AG04449 (cell line): Measurements from ENCODE around the gene RNF19B.

Experiments
- CTCF ChIA-PET: fragments of 350-600 bp; formaldehyde crosslinking; extraction: SDS; loops from one replicate; lab custom pipeline; 2021; ENCODE audit warnings: antibody characterized with exemption; lab: Yijun Ruan, JAX
- POLR2A ChIA-PET: fragments of 400-600, 350-600 bp; formaldehyde crosslinking; extraction: SDS; loops from one replicate; lab custom pipeline; 2020; ENCODE audit warnings: antibody characterized with exemption, inconsistent platforms; lab: Yijun Ruan, JAX
- DNase-seq: peaks from one replicate; pipeline ENCODE4 v3.0.0-alpha.2; 2010; ENCODE audit warnings: low read depth, low spot score
- H3K4me3 ChIP-seq: 2 replicates; pipeline ENCODE4 v1.5.1; 2011; ENCODE audit warnings: low read depth, mild to moderate bottlenecking, control low read depth, low read length
- TF ChIP-seq, protein P1 (sequence below): IDR thresholded peaks from one replicate; pipeline ENCODE4 v1.5.1; 2011; ENCODE audit warnings: mild to moderate bottlenecking, moderate library complexity, low read length, control low read depth, inconsistent platforms; ENCODE audit not compliant: insufficient read depth; ENCODE audit errors: missing control alignments

Gene RNF19B

DNA sequence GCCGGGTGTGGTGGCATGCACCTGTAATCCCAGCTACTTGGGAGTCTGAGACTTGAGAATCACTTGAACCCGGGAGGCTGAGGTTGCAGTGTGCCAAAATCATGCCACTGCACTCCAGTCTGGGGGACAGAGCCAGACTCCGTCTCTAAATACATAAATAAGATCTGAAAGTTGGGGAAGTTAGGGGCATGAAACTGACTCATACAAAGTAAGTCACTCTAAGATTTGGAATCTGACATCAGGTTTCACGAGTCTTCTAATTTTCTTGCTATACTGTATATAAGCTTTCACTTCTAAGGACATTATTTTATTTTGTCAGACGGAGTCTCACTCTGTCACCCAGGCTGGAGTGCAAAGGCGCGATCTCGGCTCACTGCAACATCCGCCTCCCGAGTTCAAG is 30.1 kb downstream of the RNF19B start:
- DNase-seq: no peak
- TF ChIP-seq, protein P1, sequence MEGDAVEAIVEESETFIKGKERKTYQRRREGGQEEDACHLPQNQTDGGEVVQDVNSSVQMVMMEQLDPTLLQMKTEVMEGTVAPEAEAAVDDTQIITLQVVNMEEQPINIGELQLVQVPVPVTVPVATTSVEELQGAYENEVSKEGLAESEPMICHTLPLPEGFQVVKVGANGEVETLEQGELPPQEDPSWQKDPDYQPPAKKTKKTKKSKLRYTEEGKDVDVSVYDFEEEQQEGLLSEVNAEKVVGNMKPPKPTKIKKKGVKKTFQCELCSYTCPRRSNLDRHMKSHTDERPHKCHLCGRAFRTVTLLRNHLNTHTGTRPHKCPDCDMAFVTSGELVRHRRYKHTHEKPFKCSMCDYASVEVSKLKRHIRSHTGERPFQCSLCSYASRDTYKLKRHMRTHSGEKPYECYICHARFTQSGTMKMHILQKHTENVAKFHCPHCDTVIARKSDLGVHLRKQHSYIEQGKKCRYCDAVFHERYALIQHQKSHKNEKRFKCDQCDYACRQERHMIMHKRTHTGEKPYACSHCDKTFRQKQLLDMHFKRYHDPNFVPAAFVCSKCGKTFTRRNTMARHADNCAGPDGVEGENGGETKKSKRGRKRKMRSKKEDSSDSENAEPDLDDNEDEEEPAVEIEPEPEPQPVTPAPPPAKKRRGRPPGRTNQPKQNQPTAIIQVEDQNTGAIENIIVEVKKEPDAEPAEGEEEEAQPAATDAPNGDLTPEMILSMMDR: no peak
- no peak overlapping the region for H3K4me3 ChIP-seq
- CTCF ChIA-PET: interaction anchor here (0.9 to 15.5 kb wide), 19 partner anchors 10 to 159 kb away, joined by 3 to 277 read pairs (median 7); no protein-coding TSS in a partner anchor
- POLR2A ChIA-PET: no interaction called here

DNA sequence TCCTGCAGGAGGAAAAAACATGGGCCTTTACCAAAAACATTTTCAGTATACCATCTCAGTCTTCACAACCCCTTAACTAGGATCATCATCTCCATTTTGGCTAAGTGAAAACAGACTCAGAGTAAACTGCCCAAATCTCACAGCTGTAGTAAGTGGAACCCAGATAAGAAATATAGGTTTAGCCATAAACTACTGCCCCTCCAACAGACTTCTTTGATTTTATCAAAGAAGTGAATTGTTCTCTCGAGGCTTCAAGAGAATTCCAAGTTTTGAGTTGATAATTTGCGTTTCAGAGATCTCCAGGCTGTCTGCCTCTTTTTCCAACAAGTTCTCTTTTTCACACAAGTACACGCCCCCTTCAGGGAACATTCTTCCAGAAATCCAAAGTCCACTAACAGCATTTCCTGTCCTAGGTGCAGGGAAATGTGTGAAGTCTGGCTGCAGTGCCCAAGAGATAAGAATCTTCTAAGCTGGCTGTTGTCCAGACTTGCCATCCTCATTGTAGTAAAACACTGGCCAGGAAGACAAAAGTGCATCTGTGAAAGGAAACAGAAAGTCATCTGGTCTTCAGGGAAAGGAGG is 30.8 kb downstream of the RNF19B start:
- no peak for DNase-seq
- no peak overlapping the region for H3K4me3 ChIP-seq
- ChIA-PET CTCF (interaction anchor here (0.7 to 15.5 kb wide), 30 partner anchors 11 to 193 kb away, joined by 3 to 277 read pairs (median 6); no protein-coding TSS in a partner anchor), POLR2A (no interaction called here)
- TF ChIP-seq, protein P1: no peak

DNA sequence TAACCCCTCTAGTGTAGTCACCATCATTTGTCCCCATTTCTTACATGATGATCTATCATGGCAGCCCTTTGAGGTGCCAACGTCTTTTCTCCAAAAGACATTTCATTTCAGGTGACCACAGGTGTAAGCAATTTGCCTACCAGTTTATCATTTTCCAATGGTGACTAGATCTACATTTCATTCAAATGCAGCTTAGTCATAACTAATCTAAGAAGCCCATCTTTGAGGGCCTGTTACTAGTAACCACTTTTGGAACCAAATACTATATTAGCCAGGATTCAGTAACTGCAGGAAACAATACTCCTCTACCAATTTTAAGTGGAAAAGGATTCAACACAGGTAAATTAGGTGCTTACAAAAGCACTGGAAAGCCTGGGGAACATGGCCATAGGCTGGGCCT is 32.8 kb downstream of the RNF19B start:
- no peak overlapping the region for H3K4me3 ChIP-seq
- TF ChIP-seq, protein P1: no peak
- ChIA-PET POLR2A (no interaction called here), CTCF (interaction anchor here (0.9 to 15.5 kb wide), 15 partner anchors 13 to 169 kb away, joined by 3 to 277 read pairs (median 12); no protein-coding TSS in a partner anchor)
- no peak for DNase-seq

DNA sequence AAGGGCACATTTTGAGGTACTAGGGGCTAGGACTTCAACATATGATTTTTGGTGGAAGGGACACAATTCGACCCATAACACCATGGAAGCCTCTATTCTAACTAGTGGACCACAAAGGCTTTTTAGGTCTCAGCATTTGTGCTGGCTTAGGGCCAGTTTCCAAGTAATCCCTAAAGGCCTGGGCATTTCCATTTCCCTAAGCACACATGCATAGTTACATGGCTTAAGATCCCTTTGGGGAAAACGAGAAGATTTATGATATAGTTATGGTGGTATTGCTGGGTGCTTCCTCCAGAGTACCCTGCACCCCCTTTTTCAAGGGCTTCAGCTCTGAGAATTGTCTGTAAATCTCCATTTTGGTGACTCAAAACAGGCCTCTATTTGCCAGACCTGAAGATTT is 35.2 kb downstream of the RNF19B start:
- POLR2A ChIA-PET: no interaction called here

DNA sequence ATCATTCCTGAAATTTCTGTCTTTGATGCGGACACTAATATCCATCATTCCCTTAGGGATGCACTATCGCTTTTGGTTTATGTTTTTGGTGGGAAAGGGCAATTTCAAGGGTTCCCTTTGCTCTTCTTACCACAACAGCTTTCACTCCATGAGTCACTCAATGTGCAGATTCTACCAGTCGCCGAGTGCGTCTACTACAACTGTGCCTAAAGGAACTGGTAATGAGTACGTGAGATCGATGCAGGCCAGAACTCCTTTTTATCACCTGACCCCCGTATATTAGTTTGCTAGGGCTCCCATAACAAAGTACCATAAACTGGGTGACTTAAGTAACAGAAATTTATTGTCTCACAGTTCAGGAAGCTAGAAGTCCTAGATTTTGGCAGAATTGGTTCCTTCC is 35.9 kb downstream of the RNF19B start:
- TF ChIP-seq, protein P1: no peak
- H3K4me3 ChIP-seq: no peak overlapping the region
- ChIA-PET POLR2A (no interaction called here), CTCF (interaction anchor here (1.0 to 15.5 kb wide), 7 partner anchors 9 to 157 kb away, joined by 3 to 277 read pairs (median 101); no protein-coding TSS in a partner anchor)
- DNase-seq: no peak

More for the DNA sequence above, 35.2 kb downstream of the RNF19B start:
- H3K4me3 ChIP-seq: no peak overlapping the region
- DNase-seq: no peak
- CTCF ChIA-PET: interaction anchor here (0.8 to 15.5 kb wide), 7 partner anchors 9 to 156 kb away, joined by 3 to 277 read pairs (median 101); no protein-coding TSS in a partner anchor
- TF ChIP-seq, protein P1: no peak

DNA sequence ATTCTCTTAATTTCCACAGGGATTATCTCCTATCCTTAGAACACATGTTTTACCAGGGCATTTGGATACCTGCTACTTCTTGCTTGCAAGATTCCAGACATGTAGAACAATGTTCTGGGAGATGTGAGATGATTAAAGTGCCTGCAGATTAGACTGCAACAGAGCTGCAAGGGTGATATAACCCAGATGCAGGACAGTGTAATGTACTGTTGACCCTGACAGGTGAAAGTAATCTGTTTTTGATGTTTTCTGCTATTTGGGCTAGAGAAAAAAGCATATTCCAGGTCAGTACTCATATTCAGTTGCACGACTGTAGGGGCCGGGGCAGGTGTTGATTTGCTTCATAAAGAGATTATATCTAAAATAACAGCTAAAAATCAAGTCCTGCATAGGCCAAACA is 36.3 kb downstream of the RNF19B start:
- no peak overlapping the region for H3K4me3 ChIP-seq
- POLR2A ChIA-PET: no interaction called here
- no peak for DNase-seq
- CTCF ChIA-PET: interaction anchor here (1.0 to 15.5 kb wide), 7 partner anchors 8 to 158 kb away, joined by 3 to 277 read pairs (median 101); no protein-coding TSS in a partner anchor
- TF ChIP-seq, protein P1: no peak
